ENCODE data around the gene EIF4H. TPM values are rescaled to one million over a fixed set of nuclear protein-coding genes. Genes with fewer than 3 reads are reported as not detected.

The EIF4H gene
- total and polyA plus RNA-seq, 2 donors (not counting 3 experiments of a cell fraction or from before 2014, with no cell fraction given): 406 to 415 TPM

DNA sequence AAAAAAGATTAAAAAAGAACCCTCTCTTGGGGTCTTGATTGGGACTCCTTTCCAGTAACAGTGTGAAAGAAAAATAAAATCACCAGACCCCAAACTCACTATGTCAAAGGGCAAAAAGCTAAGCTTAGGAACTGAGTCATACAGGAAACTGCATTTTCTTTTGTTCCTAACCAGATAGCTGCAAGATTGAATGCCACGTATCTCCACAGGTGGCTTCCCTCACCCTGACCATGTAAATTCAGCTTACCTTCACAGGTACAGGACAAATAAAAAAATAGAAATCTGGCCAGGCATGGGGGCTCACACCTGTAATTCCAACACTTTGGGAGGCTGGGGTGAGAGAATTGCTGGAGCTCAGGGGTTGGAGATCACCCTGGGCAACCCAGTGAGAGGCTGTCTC lies 32.5 kb upstream of the EIF4H start:
- no peaks in the 10 kb centered on the region for H3K9me1 ChIP-seq (replicated peaks; ENCODE audit: control insufficient read depth, extremely low read depth, insufficient read depth, low read length)
- ChIA-PET CTCF (interaction anchor here (0.7 to 1.7 kb wide), 8 partner anchors 10 to 562 kb away, joined by 3 to 7 read pairs (median 4); partner anchors contain the start of gene EIF4H), POLR2A (interaction anchor here (0.6 to 1.1 kb wide), 2 partner anchors 14 to 19 kb away, joined by 3 to 4 read pairs; no protein-coding TSS in a partner anchor)
- no peaks in the 10 kb centered on the region for H4K20me1 ChIP-seq (replicated peaks; ENCODE audit: control insufficient read depth, extremely low read depth, insufficient read depth, low read length)
- H3K9ac ChIP-seq (replicated peaks; ENCODE audit: extremely low read depth, insufficient read depth, low read length): no peak overlapping the region
- intact Hi-C loops (cut with micrococcal nuclease) (no loop called here), dilution Hi-C loops (cut with MboI; ENCODE audit: extremely low pct_ligation_motif_present, low sequenced_read_pairs) (no loop called here)
- TF ChIP-seq FOS (IDR thresholded peaks at IDR 0.05; ENCODE audit: borderline replicate concordance, insufficient read depth, low read length) (peak; percentile 56), POLR2A (IDR thresholded peaks at IDR 0.05; ENCODE audit: low read depth, low read length) (no peak), JUN (IDR thresholded peaks at IDR 0.05; ENCODE audit: borderline replicate concordance, insufficient read depth, insufficient read length, low read depth) (peak; percentile 42)
- BruUV-seq (replicated peaks): no TSS peak
- DNase-seq (ENCODE audit: low read depth, low spot score) (peak; percentile 50), FAIRE-seq (peak; percentile 79)
- no peaks in the 10 kb centered on the region for H3K9me3 ChIP-seq (replicated peaks; ENCODE audit: control insufficient read depth, insufficient read depth, low read length)
- H3K27ac ChIP-seq (ENCODE audit: insufficient read depth, low read depth, low read length): no peak overlapping the region
- no peaks in the 10 kb centered on the region for H3K79me2 ChIP-seq (ENCODE audit: control insufficient read depth, insufficient read depth, low read length)
- peaks cover 5% of the 10 kb centered on the region for H3K4me1 ChIP-seq (ENCODE audit: control insufficient read depth, extremely low read depth, insufficient read depth, low read length)
- no peak overlapping the region for H3K4me2 ChIP-seq (ENCODE audit: insufficient read depth, low read length)
- no peaks in the 10 kb centered on the region for H3K36me3 ChIP-seq (ENCODE audit: control insufficient read depth in 2 of 2, extremely low read depth in 1 of 2, insufficient read depth in 2 of 2, low read length in 2 of 2)
- no peaks in the 10 kb centered on the region for H3K27me3 ChIP-seq (ENCODE audit: control insufficient read depth in 2 of 2, insufficient read depth in 2 of 2, low read length in 2 of 2)
- H2AFZ ChIP-seq (ENCODE audit: low read depth, low read length): no peak overlapping the region
- H3K4me3 ChIP-seq (replicated peaks in 1 of 3; ENCODE audit: insufficient read depth in 1 of 3, low read depth in 1 of 3, low read length in 3 of 3): no peak overlapping the region

DNA sequence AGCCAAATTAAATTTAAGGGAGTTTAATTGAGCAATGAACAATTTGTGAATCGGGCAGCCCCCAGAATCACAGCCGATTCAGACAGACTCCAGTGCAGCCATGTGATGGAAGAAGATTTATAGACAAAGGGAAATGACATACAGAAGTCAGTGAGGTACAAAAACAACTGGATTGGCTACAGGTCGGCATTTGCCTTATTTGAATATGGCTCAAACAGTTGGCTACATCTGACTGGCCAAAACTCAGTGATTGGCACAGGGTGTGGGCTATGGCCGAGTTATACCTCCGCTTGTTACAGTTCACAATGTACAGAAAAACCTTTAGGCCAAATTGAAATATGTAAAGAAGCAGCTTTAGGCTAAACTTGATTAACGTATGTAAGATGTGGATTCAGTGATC lies 30.8 kb upstream of the EIF4H start:
- ChIA-PET POLR2A (no interaction called here), CTCF (no interaction called here)
- Histone ChIP-seq H3K36me3 (ENCODE audit: control insufficient read depth in 2 of 2, extremely low read depth in 1 of 2, insufficient read depth in 2 of 2, low read length in 2 of 2) (no peaks in the 10 kb centered on the region), H3K9me1 (replicated peaks; ENCODE audit: control insufficient read depth, extremely low read depth, insufficient read depth, low read length) (no peaks in the 10 kb centered on the region), H3K9ac (replicated peaks; ENCODE audit: extremely low read depth, insufficient read depth, low read length) (no peak overlapping the region), H4K20me1 (replicated peaks; ENCODE audit: control insufficient read depth, extremely low read depth, insufficient read depth, low read length) (no peaks in the 10 kb centered on the region), H3K4me1 (ENCODE audit: control insufficient read depth, extremely low read depth, insufficient read depth, low read length) (peaks cover 5% of the 10 kb centered on the region), H3K79me2 (ENCODE audit: control insufficient read depth, insufficient read depth, low read length) (no peaks in the 10 kb centered on the region), H3K27me3 (ENCODE audit: control insufficient read depth in 2 of 2, insufficient read depth in 2 of 2, low read length in 2 of 2) (no peaks in the 10 kb centered on the region), H2AFZ (ENCODE audit: low read depth, low read length) (no peak overlapping the region), H3K27ac (ENCODE audit: insufficient read depth, low read depth, low read length) (no peak overlapping the region), H3K4me3 (replicated peaks in 1 of 3; ENCODE audit: insufficient read depth in 1 of 3, low read depth in 1 of 3, low read length in 3 of 3) (no peak overlapping the region), H3K9me3 (replicated peaks; ENCODE audit: control insufficient read depth, insufficient read depth, low read length) (no peaks in the 10 kb centered on the region), H3K4me2 (ENCODE audit: insufficient read depth, low read length) (no peak overlapping the region)
- TF ChIP-seq, protein P1, sequence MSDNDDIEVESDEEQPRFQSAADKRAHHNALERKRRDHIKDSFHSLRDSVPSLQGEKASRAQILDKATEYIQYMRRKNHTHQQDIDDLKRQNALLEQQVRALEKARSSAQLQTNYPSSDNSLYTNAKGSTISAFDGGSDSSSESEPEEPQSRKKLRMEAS (IDR thresholded peaks at IDR 0.05; ENCODE audit: insufficient read depth, insufficient read length): no peak
- TF ChIP-seq EZH2 (IDR thresholded peaks at IDR 0.05; ENCODE audit: borderline replicate concordance, low read depth, low read length, severe bottlenecking) (no peak), POLR2AphosphoS5 (IDR thresholded peaks at IDR 0.05; ENCODE audit: insufficient read depth, low read depth, low read length) (no peak)
- FAIRE-seq (peak; percentile 35), DNase-seq (ENCODE audit: low read depth, low spot score) (peak; percentile 17)
- dilution Hi-C loops (cut with MboI; ENCODE audit: extremely low pct_ligation_motif_present, low sequenced_read_pairs): no loop called here
- no TSS peak for BruUV-seq (replicated peaks)
- intact Hi-C loops (cut with micrococcal nuclease): no loop called here
